SW 1271 (cell line): Measurements from ENCODE around the gene FRMD7.
"Not testable (repeated sequence)": the region's sequence is repeated elsewhere in the genome, so short reads cannot be mapped to it uniquely, and the experiment has no call there.

ENCODE experiments used
- DNase-seq, 2 experiments: peaks; one replicate each; lab custom pipeline; 2025; lab: John Stamatoyannopoulos, UW

FRMD7 gene

GRCh38 chrX:132127743-132128142 lies at the start of gene FRMD7:
Gene FRMD7, minus strand, starts transcription at chrX:132128020. Its CDS starts 176 bp downstream, at chrX:132127844.
- no peak for DNase-seq

GRCh38 chrX:132173647-132174046 lies 45.8 kb upstream of the FRMD7 start:
- no peak for DNase-seq

GRCh38 chrX:132171881-132172280 lies 44.1 kb upstream of the FRMD7 start:
- DNase-seq, result no peak

- DNase-seq, result no peak
Observed at GRCh38 chrX:132171478-132171877, 43.7 kb upstream of the FRMD7 start.

- no peak for DNase-seq
Observed at GRCh38 chrX:132169554-132169953, 41.7 kb upstream of the FRMD7 start.

- no peak for DNase-seq
Observed at GRCh38 chrX:132165651-132166050, 37.8 kb upstream of the FRMD7 start.

- DNase-seq, result no peak
Observed at GRCh38 chrX:132165005-132165404, 37.2 kb upstream of the FRMD7 start.

GRCh38 chrX:132163094-132163493 lies 35.3 kb upstream of the FRMD7 start:
- not testable (repeated sequence) for DNase-seq

GRCh38 chrX:132153166-132153565 lies 25.3 kb upstream of the FRMD7 start:
- DNase-seq, result no peak

- DNase-seq, result no peak
Observed at GRCh38 chrX:132146456-132146855, 18.6 kb upstream of the FRMD7 start.

- DNase-seq, result no peak
Observed at GRCh38 chrX:132144061-132144460, 16.2 kb upstream of the FRMD7 start.

GRCh38 chrX:132125906-132126305 lies 1.9 kb downstream of the FRMD7 start:
- no peak for DNase-seq

GRCh38 chrX:132120913-132121312 lies 6.9 kb downstream of the FRMD7 start:
- DNase-seq, result no peak

- DNase-seq, result no peak
Observed at GRCh38 chrX:132119821-132120515, 7.9 kb downstream of the FRMD7 start.

- DNase-seq, result no peak
Observed at GRCh38 chrX:132119283-132119682, 8.5 kb downstream of the FRMD7 start.

GRCh38 chrX:132118358-132118757 lies 9.5 kb downstream of the FRMD7 start:
- no peak for DNase-seq

GRCh38 chrX:132115792-132116191 lies 12.0 kb downstream of the FRMD7 start:
- no peak for DNase-seq

GRCh38 chrX:132114607-132115006 lies 13.2 kb downstream of the FRMD7 start:
- no peak for DNase-seq

GRCh38 chrX:132107291-132107690 lies 20.5 kb downstream of the FRMD7 start:
- DNase-seq, result no peak

- DNase-seq, result no peak
Observed at GRCh38 chrX:132101799-132102198, 26.0 kb downstream of the FRMD7 start.

- DNase-seq, result no peak
Observed at GRCh38 chrX:132101206-132101605, 26.6 kb downstream of the FRMD7 start.

GRCh38 chrX:132098704-132099103 lies 29.1 kb downstream of the FRMD7 start:
- DNase-seq, result not testable (repeated sequence)

- DNase-seq, result no peak
Observed at GRCh38 chrX:132094164-132094563, 33.7 kb downstream of the FRMD7 start.

- no peak for DNase-seq
Observed at GRCh38 chrX:132093239-132093860, 34.5 kb downstream of the FRMD7 start.
